ENCODE data around the gene SP110. TPM values are rescaled to one million over a fixed set of nuclear protein-coding genes. Genes with fewer than 3 reads are reported as not detected.

Gene SP110
- total RNA-seq, 1 donor from 2014 or later: 1.3 TPM

DNA sequence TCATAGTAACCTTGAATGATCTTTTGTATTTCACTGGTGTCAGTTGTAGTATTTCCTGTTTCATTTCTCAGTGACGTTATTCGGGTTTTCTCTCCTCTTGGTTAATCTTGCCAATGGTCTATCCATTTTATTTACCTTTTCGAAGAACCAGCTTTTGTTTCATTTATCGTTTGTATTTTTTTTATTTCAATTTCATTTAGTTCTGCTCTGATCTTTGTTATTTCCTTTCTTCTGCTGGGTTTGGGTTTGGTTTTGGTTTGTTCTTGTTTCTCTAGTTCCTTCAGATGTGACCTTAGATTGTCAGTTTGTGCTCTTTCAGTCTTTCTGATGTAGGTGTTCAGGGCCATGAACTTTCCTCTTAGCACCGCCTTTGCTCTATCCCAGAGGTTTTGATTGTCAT lies 42.5 kb upstream of the SP110 start:
- no peaks in the 10 kb centered on the region for H3K36me3 Mint-ChIP-seq (ENCODE audit: unreplicated experiment)
- no peak overlapping the region for H3K4me3 Mint-ChIP-seq (ENCODE audit: unreplicated experiment)
- H3K27ac Mint-ChIP-seq (ENCODE audit: unreplicated experiment): no peak overlapping the region
- no peak for DNase-seq
- no peaks in the 10 kb centered on the region for H3K27me3 Mint-ChIP-seq (ENCODE audit: unreplicated experiment)
- H3K4me1 Mint-ChIP-seq (ENCODE audit: low read depth, unreplicated experiment): no peaks in the 10 kb centered on the region
- TF ChIP-seq, protein P1, sequence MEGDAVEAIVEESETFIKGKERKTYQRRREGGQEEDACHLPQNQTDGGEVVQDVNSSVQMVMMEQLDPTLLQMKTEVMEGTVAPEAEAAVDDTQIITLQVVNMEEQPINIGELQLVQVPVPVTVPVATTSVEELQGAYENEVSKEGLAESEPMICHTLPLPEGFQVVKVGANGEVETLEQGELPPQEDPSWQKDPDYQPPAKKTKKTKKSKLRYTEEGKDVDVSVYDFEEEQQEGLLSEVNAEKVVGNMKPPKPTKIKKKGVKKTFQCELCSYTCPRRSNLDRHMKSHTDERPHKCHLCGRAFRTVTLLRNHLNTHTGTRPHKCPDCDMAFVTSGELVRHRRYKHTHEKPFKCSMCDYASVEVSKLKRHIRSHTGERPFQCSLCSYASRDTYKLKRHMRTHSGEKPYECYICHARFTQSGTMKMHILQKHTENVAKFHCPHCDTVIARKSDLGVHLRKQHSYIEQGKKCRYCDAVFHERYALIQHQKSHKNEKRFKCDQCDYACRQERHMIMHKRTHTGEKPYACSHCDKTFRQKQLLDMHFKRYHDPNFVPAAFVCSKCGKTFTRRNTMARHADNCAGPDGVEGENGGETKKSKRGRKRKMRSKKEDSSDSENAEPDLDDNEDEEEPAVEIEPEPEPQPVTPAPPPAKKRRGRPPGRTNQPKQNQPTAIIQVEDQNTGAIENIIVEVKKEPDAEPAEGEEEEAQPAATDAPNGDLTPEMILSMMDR (IDR thresholded peaks at IDR 0.05; ENCODE audit: partially characterized antibody, unreplicated experiment): no peak
- H3K9me3 Mint-ChIP-seq (ENCODE audit: unreplicated experiment): peaks cover 2% of the 10 kb centered on the region

DNA sequence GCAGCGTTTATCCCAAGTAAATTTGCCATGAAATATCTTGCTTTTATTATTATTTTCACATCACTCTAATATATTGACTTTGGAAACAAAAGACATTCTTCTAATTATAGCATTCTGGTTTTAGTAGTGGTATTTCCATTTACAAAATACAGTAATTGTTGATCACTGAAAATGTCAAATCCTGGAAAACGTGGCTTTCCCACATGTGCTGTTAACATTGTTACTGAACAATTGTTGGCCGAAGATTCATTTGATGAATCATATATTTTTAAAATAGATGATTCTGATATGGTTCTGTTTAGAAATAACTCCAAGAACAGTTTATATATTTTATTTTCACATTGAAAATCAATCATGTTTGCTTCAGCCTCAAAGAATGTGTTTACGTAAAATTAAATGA lies 38.7 kb upstream of the SP110 start:
- no peak overlapping the region for H3K27ac Mint-ChIP-seq (ENCODE audit: unreplicated experiment)
- H3K4me3 Mint-ChIP-seq (ENCODE audit: unreplicated experiment): no peak overlapping the region
- H3K9me3 Mint-ChIP-seq (ENCODE audit: unreplicated experiment): peaks cover 2% of the 10 kb centered on the region
- no peaks in the 10 kb centered on the region for H3K4me1 Mint-ChIP-seq (ENCODE audit: low read depth, unreplicated experiment)
- DNase-seq: no peak
- H3K36me3 Mint-ChIP-seq (ENCODE audit: unreplicated experiment): no peaks in the 10 kb centered on the region
- TF ChIP-seq, protein P1 (IDR thresholded peaks at IDR 0.05; ENCODE audit: partially characterized antibody, unreplicated experiment): no peak
- peaks cover 1% of the 10 kb centered on the region for H3K27me3 Mint-ChIP-seq (ENCODE audit: unreplicated experiment)

DNA sequence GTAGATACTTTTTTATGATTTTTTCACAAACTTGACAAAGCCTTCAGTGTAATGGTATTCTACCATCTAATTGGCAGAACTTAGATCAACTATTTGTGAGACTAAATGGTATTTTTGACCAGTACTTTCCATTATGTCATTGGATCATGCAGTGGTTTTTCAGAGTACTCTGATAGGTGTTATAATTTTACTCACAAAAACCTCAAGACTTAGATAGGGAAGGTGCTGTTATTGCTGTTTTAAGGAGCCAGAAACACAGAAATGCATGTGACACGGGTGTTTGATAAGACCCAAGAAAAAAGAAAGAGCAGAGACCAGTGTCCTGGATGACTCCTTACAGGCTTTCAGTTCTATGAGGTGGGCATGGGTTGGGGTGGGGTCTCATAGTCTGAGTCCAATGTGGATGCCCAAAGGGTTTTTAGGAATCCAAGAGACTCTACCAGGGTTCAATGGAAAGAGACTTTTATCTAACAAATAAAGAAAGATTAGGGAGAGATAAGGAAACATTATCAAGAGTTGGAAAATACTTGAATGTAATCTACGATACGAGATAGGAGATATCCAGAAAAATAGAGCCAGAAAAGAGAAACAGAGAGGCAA lies 37.0 kb upstream of the SP110 start:
- H3K9me3 Mint-ChIP-seq (ENCODE audit: unreplicated experiment): peaks cover 2% of the 10 kb centered on the region
- H3K27ac Mint-ChIP-seq (ENCODE audit: unreplicated experiment): no peak overlapping the region
- DNase-seq: no peak
- TF ChIP-seq, protein P1 (IDR thresholded peaks at IDR 0.05; ENCODE audit: partially characterized antibody, unreplicated experiment): no peak
- H3K4me3 Mint-ChIP-seq (ENCODE audit: unreplicated experiment): no peak overlapping the region
- no peaks in the 10 kb centered on the region for H3K4me1 Mint-ChIP-seq (ENCODE audit: low read depth, unreplicated experiment)
- no peaks in the 10 kb centered on the region for H3K36me3 Mint-ChIP-seq (ENCODE audit: unreplicated experiment)
- H3K27me3 Mint-ChIP-seq (ENCODE audit: unreplicated experiment): peaks cover 1% of the 10 kb centered on the region

DNA sequence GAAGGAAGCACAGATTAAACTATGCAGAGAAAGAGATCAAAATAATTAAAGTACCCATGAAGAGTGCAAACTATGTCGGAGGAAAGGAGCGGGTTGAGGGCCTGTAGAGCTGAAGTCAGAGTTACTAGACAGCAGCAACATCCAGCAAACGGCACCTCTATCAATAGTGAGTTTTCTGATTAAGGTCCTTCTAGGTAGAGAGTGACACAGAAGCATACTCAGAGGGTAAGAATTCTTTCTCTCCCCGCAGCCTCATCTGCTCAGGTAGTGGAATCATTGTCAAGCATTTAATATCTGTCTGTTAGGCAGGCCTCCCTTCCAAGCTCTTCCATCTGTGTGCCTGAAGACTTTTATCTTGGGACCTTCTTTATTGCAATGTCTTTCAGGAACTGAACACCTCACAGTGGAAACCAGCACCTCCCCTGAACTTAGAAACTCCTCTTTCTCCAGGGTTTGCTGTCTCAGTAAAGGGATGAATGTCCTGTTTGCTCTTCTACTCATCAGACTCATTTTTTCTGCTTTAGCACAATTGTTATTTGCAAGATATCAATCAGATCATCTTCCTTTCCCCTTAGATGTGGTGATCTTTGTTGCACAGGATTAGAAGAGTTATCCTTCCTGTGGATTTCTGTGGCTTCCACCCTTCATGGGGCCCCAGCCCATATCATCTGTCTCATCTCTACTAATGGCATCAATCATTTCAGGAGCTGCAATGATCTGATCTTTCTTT lies 34.5 kb upstream of the SP110 start:
- Mint-ChIP-seq H3K27ac (ENCODE audit: unreplicated experiment) (no peak overlapping the region), H3K27me3 (ENCODE audit: unreplicated experiment) (peaks cover 1% of the 10 kb centered on the region), H3K36me3 (ENCODE audit: unreplicated experiment) (no peaks in the 10 kb centered on the region), H3K4me1 (ENCODE audit: low read depth, unreplicated experiment) (no peaks in the 10 kb centered on the region), H3K9me3 (ENCODE audit: unreplicated experiment) (no peaks in the 10 kb centered on the region), H3K4me3 (ENCODE audit: unreplicated experiment) (no peak overlapping the region)
- TF ChIP-seq, protein P1 (IDR thresholded peaks at IDR 0.05; ENCODE audit: partially characterized antibody, unreplicated experiment): no peak
- no peak for DNase-seq

DNA sequence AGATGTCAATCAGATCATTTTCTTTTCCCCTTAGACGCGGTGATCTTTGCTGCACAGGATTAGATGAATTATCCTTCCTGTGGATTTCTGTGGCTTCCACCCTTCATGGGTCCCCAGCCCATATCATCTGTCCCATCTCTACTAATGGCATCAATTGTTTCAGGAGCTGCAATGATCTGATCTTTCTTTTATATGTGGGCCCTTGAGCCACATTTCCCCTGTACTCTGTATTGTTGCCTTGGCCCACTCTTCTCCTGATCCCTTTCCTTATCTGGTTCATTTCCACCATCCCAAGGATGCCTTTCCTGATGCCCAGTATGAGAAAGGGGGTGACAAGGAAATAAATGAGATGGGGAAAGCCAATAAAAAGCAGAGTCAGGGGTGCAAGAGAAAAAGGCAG lies 30.4 kb upstream of the SP110 start:
- Mint-ChIP-seq H3K4me3 (ENCODE audit: unreplicated experiment) (no peak overlapping the region), H3K27me3 (ENCODE audit: unreplicated experiment) (peaks cover under 1% of the 10 kb centered on the region), H3K9me3 (ENCODE audit: unreplicated experiment) (no peaks in the 10 kb centered on the region), H3K36me3 (ENCODE audit: unreplicated experiment) (no peaks in the 10 kb centered on the region), H3K27ac (ENCODE audit: unreplicated experiment) (no peak overlapping the region), H3K4me1 (ENCODE audit: low read depth, unreplicated experiment) (no peaks in the 10 kb centered on the region)
- no peak for DNase-seq
- TF ChIP-seq, protein P1 (IDR thresholded peaks at IDR 0.05; ENCODE audit: partially characterized antibody, unreplicated experiment): no peak
